GM19452 (cell line): Measurements from ENCODE around the gene HMG20B.
"Not testable (repeated sequence)": the region's sequence is repeated elsewhere in the genome, so short reads cannot be mapped to it uniquely, and the experiment has no call there.

Experiments
- ATAC-seq: cut with Tn5 transposase; IDR thresholded peaks from one replicate; pipeline ENCODE4 v1.9.1; 2021; ENCODE audit not compliant: unreplicated experiment

The HMG20B gene

GRCh38 chr19:3572855-3573161 is at the start of gene HMG20B:
Gene HMG20B, plus strand, starts transcription at chr19:3572944. Its CDS starts 366 bp downstream, at chr19:3573310.
- ATAC-seq, result no peak

DNA sequence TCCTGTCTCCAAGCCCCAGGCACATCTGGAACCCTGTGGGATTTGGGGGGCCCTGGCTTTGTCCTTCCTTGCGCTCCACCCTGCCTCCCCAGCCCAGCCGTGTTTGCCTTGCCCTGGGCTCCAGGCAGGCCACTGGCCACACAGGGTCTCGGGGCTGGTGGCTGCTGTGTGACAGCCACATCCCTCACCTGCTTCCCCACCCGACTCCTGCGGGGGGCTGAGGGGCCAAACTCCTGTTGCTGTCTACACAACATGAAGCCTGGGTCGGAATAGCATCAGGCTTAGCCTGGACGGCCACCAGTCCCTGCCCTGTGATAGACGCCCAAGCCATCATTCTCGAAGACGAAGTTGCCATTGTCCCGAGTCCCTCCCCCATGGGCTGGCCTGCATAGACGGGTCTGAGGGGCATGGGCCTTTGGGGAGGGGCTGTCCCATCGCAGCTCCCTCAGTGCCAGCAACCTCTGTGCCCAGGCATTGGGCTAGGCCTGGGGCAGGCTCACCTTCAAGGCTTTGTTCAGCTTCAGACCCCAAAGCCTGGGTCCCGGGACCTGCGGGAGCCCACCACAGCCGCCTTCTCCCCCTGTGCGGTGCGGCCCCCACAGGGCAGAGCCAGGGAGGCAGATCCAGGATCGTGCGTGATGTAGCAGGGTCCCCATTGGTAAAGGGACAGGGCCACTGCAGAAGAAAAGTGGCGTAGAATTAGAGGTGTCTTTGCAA is 49.2 kb upstream of the HMG20B start:
- ATAC-seq, result no peak

GRCh38 chr19:3524078-3524842 is 48.5 kb upstream of the HMG20B start:
- ATAC-seq, result no peak

- no peak for ATAC-seq
Measured at GRCh38 chr19:3524904-3525451, 47.8 kb upstream of the HMG20B start.

GRCh38 chr19:3526507-3527237 is 46.1 kb upstream of the HMG20B start:
- ATAC-seq, result no peak

- no peak for ATAC-seq
Measured at GRCh38 chr19:3527238-3527910, 45.4 kb upstream of the HMG20B start.

- ATAC-seq, result no peak
Measured at GRCh38 chr19:3528080-3528479, 44.7 kb upstream of the HMG20B start.

DNA sequence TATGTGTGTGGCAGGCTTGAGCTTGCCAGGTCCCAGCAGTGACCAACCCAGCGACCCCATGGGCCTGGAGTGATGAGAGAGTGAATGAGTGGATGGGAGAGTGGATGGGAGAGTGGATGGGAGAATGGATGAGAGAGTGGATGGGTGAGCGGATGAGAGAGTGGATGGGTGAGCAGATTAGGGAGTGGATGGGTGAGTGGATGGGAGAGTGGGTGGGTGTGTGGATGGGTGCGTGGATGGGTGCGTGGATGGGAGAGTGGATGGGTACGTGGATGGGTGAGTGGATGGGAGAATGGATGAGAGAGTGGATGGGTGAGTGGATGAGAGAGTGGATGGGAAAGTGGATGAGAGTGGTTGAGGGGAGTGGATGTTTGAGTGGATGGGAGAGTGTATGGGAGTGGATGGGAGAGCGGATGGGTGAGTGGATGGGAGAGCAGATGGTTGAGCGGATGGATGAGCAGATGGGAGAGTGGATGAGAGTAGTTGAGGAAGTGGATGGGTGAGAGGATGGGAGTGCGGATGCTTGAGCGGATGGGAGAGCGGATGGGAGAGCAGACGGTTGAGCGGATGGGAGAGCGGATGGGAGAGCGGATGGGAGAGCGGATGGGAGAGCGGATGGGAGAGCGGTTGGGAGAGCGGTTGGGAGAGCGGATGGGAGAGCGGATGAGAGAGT is 44.1 kb upstream of the HMG20B start:
- no peak for ATAC-seq

DNA sequence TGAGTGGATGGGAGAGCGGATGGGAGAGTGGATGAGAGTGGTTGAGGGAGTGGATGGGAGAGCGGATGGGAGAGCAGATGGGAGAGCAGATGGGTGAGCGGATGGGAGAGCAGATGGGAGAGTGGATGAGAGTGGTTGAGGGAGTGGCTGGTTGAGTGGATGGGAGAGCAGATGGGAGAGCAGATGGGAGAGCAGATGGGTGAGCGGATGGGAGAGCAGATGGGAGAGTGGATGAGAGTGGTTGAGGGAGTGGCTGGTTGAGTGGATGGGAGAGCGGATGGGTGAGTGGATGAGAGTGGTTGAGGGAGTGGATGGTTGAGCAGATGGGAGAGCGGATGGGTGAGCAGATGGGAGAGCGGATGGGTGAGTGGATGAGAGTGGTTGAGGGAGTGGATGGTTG is 43.4 kb upstream of the HMG20B start:
- ATAC-seq, result not testable (repeated sequence)

- no peak for ATAC-seq
Measured at GRCh38 chr19:3530389-3530788, 42.4 kb upstream of the HMG20B start.

DNA sequence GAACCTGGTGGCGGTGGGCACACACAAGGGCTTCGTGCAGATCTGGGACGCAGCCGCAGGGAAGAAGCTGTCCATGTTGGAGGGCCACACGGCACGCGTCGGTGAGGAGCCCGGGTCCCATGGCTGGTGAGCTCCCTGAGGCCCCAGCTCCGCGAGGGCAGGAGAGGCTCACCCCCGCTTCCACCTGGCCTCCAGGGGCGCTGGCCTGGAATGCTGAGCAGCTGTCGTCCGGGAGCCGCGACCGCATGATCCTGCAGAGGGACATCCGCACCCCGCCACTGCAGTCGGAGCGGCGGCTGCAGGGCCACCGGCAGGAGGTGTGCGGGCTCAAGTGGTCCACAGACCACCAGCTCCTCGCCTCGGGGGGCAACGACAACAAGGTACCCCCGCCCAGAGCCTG is 41.0 kb upstream of the HMG20B start:
- no peak for ATAC-seq

DNA sequence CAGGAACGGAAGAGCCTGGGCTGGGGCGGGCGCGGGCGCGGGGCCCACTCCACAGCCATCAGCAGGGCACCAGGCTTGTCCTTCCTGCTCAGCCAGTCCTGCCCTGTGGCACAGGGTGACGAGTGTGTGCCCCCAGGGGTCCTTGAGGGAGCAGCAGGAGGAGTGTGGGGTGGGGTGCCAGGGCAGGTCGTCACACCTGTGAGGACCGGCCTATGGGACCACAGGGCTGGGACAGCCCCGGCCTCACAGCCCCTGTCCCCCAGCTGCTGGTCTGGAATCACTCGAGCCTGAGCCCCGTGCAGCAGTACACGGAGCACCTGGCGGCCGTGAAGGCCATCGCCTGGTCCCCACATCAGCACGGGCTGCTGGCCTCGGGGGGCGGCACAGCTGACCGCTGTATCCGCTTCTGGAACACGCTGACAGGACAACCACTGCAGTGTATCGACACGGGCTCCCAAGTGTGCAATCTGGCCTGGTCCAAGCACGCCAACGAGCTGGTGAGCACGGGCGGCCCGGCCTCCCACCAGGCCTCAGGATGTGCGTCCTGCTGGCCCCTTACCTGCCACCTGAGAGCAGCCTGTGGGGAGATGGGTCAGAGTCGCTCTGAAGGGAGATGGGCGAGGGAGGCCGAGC is 40.5 kb upstream of the HMG20B start:
- no peak for ATAC-seq

GRCh38 chr19:3533033-3533432 is 39.7 kb upstream of the HMG20B start:
- no peak for ATAC-seq

GRCh38 chr19:3533563-3534216 is 39.1 kb upstream of the HMG20B start:
- no peak for ATAC-seq

DNA sequence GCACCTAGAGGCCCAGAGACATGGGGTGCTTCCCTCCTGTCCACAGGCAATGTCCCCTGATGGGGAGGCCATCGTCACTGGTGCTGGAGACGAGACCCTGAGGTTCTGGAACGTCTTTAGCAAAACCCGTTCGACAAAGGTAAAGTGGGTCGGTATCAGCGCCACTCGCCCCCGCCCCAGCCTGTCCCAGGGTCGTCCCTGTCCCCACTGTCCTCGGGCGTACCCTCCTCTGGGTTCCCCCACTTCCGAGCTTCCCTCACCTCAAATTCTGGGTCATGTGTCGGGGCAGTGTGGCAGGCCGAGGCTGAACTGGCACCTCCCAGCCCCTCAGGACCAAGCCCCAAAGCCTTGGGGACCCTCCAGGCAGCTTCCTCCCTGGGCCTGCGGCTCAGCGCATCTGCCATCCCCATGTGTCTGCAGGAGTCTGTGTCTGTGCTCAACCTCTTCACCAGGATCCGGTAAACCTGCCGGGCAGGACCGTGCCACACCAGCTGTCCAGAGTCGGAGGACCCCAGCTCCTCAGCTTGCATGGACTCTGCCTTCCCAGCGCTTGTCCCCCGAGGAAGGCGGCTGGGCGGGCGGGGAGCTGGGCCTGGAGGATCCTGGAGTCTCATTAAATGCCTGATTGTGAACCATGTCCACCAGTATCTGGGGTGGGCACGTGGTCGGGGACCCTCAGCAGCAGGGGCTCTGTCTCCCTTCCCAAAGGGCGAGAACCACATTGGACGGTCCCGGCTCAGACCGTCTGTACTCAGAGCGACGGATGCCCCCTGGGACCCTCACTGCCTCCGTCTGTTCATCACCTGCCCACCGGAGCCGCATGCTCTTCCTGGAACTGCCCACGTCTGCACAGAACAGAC is 38.1 kb upstream of the HMG20B start:
- no peak for ATAC-seq

DNA sequence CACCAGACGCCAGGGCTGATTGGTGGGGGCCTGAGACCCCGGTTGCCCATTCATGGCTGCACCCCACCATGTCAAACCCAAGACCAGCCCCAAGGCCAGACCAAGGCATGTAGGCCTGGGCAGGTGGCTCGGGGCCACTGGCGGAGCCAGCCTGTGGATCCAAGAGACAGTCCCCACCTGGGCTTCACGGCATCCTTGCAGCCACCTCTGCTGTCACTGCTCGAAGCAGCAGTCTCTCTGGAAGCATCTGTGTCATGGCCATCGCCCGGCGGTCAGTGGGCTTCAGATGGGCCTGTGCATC is 37.6 kb upstream of the HMG20B start:
- no peak for ATAC-seq

DNA sequence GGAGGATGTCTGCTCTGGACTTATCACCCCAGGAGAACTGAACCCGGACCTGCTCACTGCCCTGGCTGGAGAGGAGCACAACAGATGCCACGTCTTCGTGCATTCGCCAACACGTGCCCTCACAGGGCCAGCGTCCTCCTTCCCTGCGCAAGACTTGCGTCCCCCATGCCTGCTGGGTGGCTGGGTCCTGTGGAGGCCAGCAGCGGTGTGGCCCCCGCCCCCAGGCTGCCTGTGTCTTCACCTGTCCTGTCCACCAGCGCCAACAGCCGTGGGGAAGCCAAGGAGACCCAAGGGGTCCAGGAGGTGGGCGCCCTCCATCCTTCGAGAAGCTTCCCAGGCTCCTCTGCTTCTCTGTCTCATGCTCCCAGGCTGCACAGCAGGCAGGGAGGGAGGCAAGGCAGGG is 37.2 kb upstream of the HMG20B start:
- no peak for ATAC-seq

- ATAC-seq, result no peak
Measured at GRCh38 chr19:3535981-3536380, 36.8 kb upstream of the HMG20B start.
